ES-I3 (cell line): ENCODE measurements around the gene IGF2BP1.

ENCODE experiments used
- H3K36me3 ChIP-seq: 2 replicates; pipeline ENCODE4 v1.6.1; 2013; ENCODE audit warnings: mild to moderate bottlenecking, low read length, control low read depth, moderate library complexity; ENCODE audit not compliant: insufficient read depth
- H3K4me1 ChIP-seq: 2 replicates; pipeline ENCODE4 v1.6.1; 2013; ENCODE audit warnings: mild to moderate bottlenecking, control low read depth, low read length; ENCODE audit not compliant: insufficient read depth
- H3K9ac ChIP-seq: 2 replicates; pipeline ENCODE4 v1.6.1; 2013; ENCODE audit warnings: low read depth, mild to moderate bottlenecking, low read length, moderate library complexity
- H3K9me3 ChIP-seq: 2 replicates; pipeline ENCODE4 v1.6.1; 2013; ENCODE audit warnings: mild to moderate bottlenecking, low read length, moderate library complexity; ENCODE audit not compliant: control insufficient read depth, insufficient read depth

Gene IGF2BP1

GRCh38 chr17:48997103-48997826 lies at the start of gene IGF2BP1:
TSS of gene IGF2BP1 (plus strand) at chr17:48997385. CDS start at chr17:48997746, 361 bp downstream.
- H3K9me3 ChIP-seq = no peaks in the 10 kb centered on the region
- peak within 1 kb of the TSS; percentile 92 for H3K9ac ChIP-seq
- H3K4me1 ChIP-seq = peaks cover 29% of the 10 kb centered on the region
- H3K36me3 ChIP-seq = no peaks in the 10 kb centered on the region

DNA sequence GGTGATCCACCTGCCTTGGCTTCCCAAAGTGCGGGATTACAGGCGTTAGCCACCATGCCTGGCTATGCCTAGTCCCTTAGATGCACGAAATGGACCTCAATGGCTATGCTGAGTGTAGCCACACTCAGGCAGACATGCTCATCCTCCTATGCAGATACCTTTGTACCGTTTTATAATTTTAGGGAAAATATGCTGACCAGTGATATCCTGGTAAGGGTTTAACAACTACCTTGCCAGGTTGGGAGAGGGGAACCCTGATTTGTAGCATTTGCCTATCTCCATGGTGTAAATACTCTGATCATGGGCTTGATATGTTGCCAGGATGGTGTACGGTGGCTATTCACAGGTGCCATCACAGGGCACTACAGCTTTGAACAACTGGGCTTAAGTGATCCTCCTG lies 45.6 kb upstream of the IGF2BP1 start:
- no peak overlapping the region for H3K9ac ChIP-seq
- peaks cover 18% of the 10 kb centered on the region for H3K4me1 ChIP-seq
- no peaks in the 10 kb centered on the region for H3K9me3 ChIP-seq
- H3K36me3 ChIP-seq = no peaks in the 10 kb centered on the region

DNA sequence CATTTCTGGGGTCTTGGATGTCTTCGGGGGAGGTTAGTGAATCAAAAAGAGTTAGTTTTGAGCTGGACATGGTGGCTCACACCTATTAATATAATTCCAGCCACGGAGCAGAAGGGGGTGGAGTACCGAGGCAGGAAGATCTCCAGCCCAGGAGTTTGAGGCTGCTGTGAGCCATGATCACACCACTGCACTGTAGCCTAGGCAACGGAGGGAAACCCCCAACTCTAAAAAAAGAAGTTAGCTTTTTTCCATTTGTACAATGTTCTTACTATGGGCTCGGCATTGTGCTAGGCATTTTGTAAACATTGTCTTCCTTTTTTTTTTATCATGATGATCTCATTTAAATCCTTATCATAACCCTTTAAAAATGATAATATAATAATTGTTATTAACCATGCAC lies 44.3 kb upstream of the IGF2BP1 start:
- Histone ChIP-seq H3K4me1 (peaks cover 21% of the 10 kb centered on the region), H3K36me3 (no peaks in the 10 kb centered on the region), H3K9me3 (no peaks in the 10 kb centered on the region), H3K9ac (no peak overlapping the region)

DNA sequence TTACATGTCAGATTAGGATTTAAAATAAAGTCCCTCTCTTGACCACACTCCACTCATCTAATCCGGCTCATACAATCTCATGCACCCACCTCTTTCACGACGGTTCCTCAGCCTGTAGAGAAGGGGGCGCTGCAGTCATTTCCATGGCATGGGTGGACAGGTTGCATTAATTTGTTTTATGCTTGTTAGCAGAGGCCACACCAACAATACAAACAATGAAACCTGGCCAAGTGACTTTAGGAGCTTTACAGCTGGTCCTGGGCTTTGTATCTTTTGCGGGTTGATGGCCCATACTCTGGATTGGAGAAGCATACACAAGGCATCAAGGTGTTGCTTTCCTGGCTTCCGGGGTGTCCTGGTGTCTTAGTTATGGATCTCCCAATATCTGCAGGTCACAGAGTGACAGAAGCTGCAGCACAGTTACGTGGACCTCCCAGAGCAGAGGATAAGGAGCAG lies 42.9 kb upstream of the IGF2BP1 start:
- Histone ChIP-seq H3K9ac (no peak overlapping the region), H3K4me1 (peaks cover 21% of the 10 kb centered on the region), H3K9me3 (no peaks in the 10 kb centered on the region), H3K36me3 (no peaks in the 10 kb centered on the region)

DNA sequence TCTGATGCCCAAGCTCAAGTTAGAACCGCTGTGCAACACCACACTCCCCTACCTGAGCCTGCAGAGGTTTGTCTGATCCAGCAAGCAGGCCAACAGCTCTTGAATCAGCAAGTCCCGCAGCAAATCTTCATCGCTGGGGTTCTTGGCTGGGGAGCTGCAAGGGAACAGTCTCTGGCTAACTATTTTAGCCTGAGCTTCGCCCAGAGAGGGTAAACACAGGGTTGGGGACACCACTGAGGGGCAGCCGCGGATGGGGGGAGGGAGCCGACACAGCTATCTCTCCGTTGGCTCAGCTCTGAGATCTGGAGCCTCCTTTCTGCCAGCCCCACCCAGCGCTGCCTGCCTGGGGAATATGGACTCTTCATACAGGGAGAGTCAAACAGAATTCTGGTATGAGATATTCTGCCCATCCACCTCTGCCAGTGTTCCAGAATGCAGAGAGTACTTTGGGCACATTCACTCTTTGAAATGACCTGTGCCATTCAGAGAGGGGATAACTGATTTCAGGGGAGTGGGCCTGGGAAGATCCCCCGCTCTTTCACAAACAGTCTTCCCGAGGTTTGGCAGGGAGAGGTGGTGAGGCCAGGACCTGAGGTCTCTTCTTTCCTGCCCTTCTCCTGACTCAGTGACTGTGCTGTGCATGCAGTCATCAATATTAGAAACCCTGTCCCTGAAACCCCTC lies 36.2 kb upstream of the IGF2BP1 start:
- Histone ChIP-seq H3K4me1 (peaks cover 29% of the 10 kb centered on the region), H3K36me3 (no peaks in the 10 kb centered on the region), H3K9me3 (no peaks in the 10 kb centered on the region), H3K9ac (peak overlapping the region; percentile 20)

GRCh38 chr17:48961516-48962233 lies 35.5 kb upstream of the IGF2BP1 start:
- peaks cover 27% of the 10 kb centered on the region for H3K4me1 ChIP-seq
- H3K36me3 ChIP-seq = no peaks in the 10 kb centered on the region
- no peaks in the 10 kb centered on the region for H3K9me3 ChIP-seq
- peak overlapping the region; percentile 20 for H3K9ac ChIP-seq

- peaks cover 36% of the 10 kb centered on the region for H3K4me1 ChIP-seq
- H3K36me3 ChIP-seq = no peaks in the 10 kb centered on the region
- no peak overlapping the region for H3K9ac ChIP-seq
- no peaks in the 10 kb centered on the region for H3K9me3 ChIP-seq
Observed at GRCh38 chr17:48970224-48970623, 27.0 kb upstream of the IGF2BP1 start.

DNA sequence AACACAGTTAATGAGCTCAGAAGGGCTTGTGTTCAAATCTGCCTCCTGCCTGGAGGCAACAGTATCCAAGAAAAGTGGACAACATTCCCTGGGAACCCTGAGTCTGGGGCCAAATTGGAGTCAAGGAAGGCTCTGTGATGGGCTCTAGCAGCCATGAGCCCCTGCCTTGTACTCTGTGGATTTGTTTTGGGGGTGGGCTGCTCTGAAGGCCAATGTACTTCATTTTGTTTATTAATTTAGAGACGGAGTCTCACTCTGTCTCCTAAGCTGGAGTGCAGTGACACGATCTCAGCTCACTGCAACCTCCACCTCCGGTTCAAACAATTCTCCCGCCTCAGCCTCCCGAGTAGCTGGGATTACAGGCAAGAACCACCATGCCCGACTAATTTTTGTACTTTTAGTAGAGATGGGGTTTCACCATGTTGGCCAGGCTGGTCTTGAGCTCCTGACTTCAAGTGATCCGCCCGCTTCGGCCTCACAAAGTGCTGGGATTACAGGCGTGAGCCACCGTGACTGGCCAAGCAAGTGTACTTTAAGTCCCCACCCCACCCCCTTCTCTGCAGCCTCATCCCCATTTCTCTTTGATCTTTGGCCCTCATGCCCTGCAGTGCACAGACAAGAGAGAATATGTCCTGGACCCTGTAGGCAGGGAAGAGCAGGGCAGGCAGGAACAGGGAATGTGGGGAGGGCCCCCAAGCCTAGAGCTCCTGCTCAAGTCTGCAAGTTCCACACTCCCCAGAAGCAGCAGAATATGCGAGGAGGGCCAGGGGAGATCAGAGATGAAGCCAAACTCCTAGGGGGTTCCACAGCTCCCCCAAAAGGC lies 26.1 kb upstream of the IGF2BP1 start:
- Histone ChIP-seq H3K9ac (no peak overlapping the region), H3K36me3 (no peaks in the 10 kb centered on the region), H3K9me3 (no peaks in the 10 kb centered on the region), H3K4me1 (peaks cover 33% of the 10 kb centered on the region)

- H3K9me3 ChIP-seq = no peaks in the 10 kb centered on the region
- peak overlapping the region; percentile 9; the same call in 1 of the 2 replicates for H3K9ac ChIP-seq
- no peaks in the 10 kb centered on the region for H3K36me3 ChIP-seq
- H3K4me1 ChIP-seq = peaks cover 33% of the 10 kb centered on the region
Observed at GRCh38 chr17:48972749-48973097, 24.5 kb upstream of the IGF2BP1 start.

DNA sequence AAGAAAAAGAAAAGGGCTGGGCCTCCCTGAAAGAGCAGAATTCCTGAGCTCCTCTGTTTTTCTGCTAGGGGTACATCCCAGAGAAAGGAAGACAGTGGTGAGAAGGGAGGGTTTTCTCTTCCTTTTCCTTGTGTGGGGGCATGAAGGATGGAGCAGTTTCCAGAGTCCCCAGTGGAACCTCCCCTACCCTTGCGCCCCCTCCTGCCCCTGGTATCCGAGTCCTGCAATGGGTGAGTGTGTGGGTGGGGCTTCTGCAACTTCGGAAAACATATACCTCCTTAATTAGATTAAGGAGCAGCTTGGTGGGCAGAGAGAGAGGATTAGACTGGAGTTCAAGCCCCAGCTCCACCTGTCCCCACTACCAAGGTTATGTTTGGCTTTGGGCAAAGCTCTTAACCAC lies 23.4 kb upstream of the IGF2BP1 start:
- Histone ChIP-seq H3K4me1 (peaks cover 33% of the 10 kb centered on the region), H3K9ac (no peak overlapping the region)

DNA sequence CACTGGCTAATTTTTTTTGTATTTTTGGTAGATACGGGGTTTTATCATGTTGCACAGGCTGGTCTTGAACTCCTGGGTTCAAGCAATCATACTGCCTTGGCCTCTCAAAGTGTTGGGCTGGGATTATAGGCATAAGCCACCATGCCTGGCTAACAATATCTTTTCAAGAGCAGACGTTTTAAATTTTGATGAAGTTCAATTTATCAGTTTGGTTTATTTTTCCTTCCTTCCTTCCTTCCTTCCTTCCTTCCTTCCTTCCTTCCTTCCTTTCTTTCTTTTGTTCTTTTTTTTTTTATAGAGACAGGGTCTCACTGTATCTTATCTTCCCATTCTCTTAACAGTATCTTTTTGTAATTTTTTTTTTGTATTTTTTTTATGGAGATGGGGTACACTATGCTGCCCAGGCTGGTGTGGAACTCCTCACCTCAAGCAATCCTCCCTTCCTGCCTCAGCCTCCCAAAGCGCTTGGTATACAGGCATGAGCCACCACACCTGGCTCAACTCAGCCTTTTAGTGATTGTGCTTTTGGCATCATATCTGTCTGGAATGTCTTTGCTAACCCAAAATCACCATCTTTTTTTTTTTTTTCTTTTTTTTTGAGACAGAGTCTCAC lies 15.2 kb upstream of the IGF2BP1 start:
- Histone ChIP-seq H3K4me1 (no peaks in the 10 kb centered on the region), H3K9me3 (no peaks in the 10 kb centered on the region), H3K36me3 (no peaks in the 10 kb centered on the region), H3K9ac (no peak overlapping the region)

More for the DNA sequence above, 23.4 kb upstream of the IGF2BP1 start:
- no peaks in the 10 kb centered on the region for H3K9me3 ChIP-seq
- H3K36me3 ChIP-seq = no peaks in the 10 kb centered on the region

- Histone ChIP-seq H3K36me3 (no peaks in the 10 kb centered on the region), H3K9me3 (no peaks in the 10 kb centered on the region), H3K4me1 (peaks cover 7% of the 10 kb centered on the region), H3K9ac (no peak overlapping the region)
Observed at GRCh38 chr17:48985436-48986245, 11.5 kb upstream of the IGF2BP1 start.

- peaks cover 28% of the 10 kb centered on the region for H3K4me1 ChIP-seq
- H3K9ac ChIP-seq = no peak overlapping the region
- no peaks in the 10 kb centered on the region for H3K36me3 ChIP-seq
- no peaks in the 10 kb centered on the region for H3K9me3 ChIP-seq
Observed at GRCh38 chr17:48989100-48989499, 8.1 kb upstream of the IGF2BP1 start.
